Mesothelial cell of epicardium (in vitro differentiated cells): ENCODE results near the gene MRPL24. TPM values are rescaled to one million over a fixed set of nuclear protein-coding genes. Genes with fewer than 3 reads are reported as not detected.

Experiments used
- DNase-seq, 2 experiments: peaks; one replicate each; pipeline ENCODE4 v3.0.0; 2021; ENCODE audit warnings: low spot score in 2 of 2; ENCODE audit not compliant: unreplicated experiment in 2 of 2
- H3K27ac Mint-ChIP-seq: 2 replicates; pipeline ENCODE4 v1.8.0; 2021; ENCODE audit warnings: mixed read lengths
- H3K27me3 Mint-ChIP-seq: 2 replicates; pipeline ENCODE4 v1.8.0; 2021; ENCODE audit warnings: low read depth, mixed read lengths
- H3K36me3 Mint-ChIP-seq: 2 replicates; pipeline ENCODE4 v1.8.0; 2021; ENCODE audit warnings: mixed read lengths
- H3K4me1 Mint-ChIP-seq: 2 replicates; pipeline ENCODE4 v1.8.0; 2021; ENCODE audit warnings: mixed read lengths
- H3K4me3 Mint-ChIP-seq: 2 replicates; pipeline ENCODE4 v1.8.0; 2021; ENCODE audit warnings: mild to moderate bottlenecking, moderate library complexity, mixed read lengths
- H3K9me3 Mint-ChIP-seq: 2 replicates; pipeline ENCODE4 v1.8.0; 2021; ENCODE audit warnings: mixed read lengths
- CTCF ChIP-seq: fragments of 200-600 bp; sonication (generic); IDR thresholded peaks from one replicate; pipeline ENCODE4 v1.5.0; 2021; ENCODE audit warnings: antibody characterized with exemption; ENCODE audit not compliant: unreplicated experiment
- total RNA-seq: library from RNA; stranded (reverse); gene quantifications from 3 replicates; pipeline ENCODE4 v1.2.1, GENCODE V29; 2021

Gene MRPL24
- total RNA-seq, 1 donor from 2014 or later: 35.5 TPM

DNA sequence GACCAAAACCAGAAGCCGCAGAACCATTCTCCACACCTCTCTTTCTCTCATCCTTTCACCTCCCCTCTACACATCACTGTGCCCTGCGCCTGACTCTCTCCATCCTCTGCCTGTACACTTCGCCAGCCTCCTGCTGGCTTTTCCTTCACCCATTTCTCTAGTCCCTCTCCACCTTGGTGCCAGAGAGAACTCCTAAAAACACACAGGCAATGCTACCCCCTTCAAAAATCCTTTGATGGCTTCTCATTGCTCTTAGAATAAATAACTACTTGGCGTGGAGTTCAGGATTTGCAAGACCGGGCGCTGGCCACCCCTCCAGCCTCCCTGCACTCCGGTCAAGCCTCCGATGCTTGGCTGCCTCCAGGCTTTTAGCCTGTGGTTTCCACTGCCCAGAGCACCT, 44.1 kb downstream of the MRPL24 start:
- Mint-ChIP-seq H3K27me3 (no peaks in the 10 kb centered on the region), H3K9me3 (no peaks in the 10 kb centered on the region), H3K4me3 (no peak overlapping the region), H3K4me1 (peaks cover 58% of the 10 kb centered on the region), H3K27ac (peak overlapping the region; percentile 89), H3K36me3 (peaks cover 30% of the 10 kb centered on the region)
- no peak for DNase-seq
- TF ChIP-seq CTCF: no peak

- Mint-ChIP-seq H3K27ac (peak overlapping the region; percentile 94), H3K27me3 (no peaks in the 10 kb centered on the region), H3K36me3 (peaks cover 26% of the 10 kb centered on the region), H3K4me1 (peaks cover 66% of the 10 kb centered on the region), H3K4me3 (peak overlapping the region; percentile 74), H3K9me3 (no peaks in the 10 kb centered on the region)
- DNase-seq: no peak
- TF ChIP-seq CTCF: no peak
Measured at GRCh38 chr1:156694690-156694962, 46.3 kb downstream of the MRPL24 start.

DNA sequence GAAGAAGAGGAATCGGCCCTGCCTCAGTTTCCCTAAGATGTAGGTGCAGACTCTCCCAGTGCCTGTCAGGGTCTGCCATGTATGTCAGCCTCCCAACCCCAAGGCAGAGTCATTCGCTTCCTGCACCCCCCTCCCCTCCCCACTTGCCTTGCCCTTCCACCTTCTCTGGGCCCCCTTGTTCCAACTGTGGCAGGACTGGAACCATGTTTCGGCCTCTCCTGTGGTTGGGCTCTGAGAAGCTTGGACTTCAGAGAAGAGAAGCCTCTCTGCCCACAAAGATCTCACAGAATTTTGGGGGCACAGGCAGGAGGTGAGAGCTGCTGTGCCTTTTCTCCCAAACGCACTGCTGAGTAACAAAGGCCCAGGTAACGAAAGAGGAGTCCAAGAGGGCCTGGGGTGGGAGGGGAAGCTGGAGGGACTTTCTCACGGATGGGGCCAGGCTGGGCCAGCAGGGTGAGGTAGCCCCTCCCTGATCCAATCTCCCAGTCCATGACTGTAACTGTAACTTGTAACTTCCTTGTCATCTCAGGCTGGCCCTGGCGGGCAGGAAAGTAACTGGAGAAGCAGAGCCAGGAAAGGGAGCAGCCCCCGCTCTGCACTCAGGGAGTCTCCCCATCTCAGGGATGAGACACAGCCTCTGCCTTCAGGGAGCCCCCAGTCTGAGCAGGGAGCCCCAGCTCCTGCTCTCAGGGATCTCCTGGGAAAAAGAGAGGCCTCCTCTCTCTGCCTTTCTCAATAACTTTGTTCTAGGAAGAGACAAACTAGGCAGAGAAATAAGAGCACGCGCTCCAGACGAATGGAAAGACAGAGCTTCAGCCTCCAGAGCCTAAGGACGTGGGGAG, 46.8 kb downstream of the MRPL24 start:
- H3K27me3 Mint-ChIP-seq: no peaks in the 10 kb centered on the region
- no peaks in the 10 kb centered on the region for H3K9me3 Mint-ChIP-seq
- no peak for TF ChIP-seq CTCF
- H3K27ac Mint-ChIP-seq: peak overlapping the region; percentile 94
- DNase-seq: no peak
- peak overlapping the region; percentile 74 for H3K4me3 Mint-ChIP-seq
- peaks cover 24% of the 10 kb centered on the region for H3K36me3 Mint-ChIP-seq
- peaks cover 70% of the 10 kb centered on the region for H3K4me1 Mint-ChIP-seq

- Mint-ChIP-seq H3K4me1 (peaks cover 69% of the 10 kb centered on the region), H3K36me3 (peaks cover 20% of the 10 kb centered on the region), H3K4me3 (peak overlapping the region; percentile 74), H3K27ac (peak overlapping the region; percentile 94), H3K27me3 (no peaks in the 10 kb centered on the region), H3K9me3 (no peaks in the 10 kb centered on the region)
- TF ChIP-seq CTCF: no peak
- peak; percentile 68 to 84 for DNase-seq
Measured at GRCh38 chr1:156692925-156693847, 47.7 kb downstream of the MRPL24 start.

DNA sequence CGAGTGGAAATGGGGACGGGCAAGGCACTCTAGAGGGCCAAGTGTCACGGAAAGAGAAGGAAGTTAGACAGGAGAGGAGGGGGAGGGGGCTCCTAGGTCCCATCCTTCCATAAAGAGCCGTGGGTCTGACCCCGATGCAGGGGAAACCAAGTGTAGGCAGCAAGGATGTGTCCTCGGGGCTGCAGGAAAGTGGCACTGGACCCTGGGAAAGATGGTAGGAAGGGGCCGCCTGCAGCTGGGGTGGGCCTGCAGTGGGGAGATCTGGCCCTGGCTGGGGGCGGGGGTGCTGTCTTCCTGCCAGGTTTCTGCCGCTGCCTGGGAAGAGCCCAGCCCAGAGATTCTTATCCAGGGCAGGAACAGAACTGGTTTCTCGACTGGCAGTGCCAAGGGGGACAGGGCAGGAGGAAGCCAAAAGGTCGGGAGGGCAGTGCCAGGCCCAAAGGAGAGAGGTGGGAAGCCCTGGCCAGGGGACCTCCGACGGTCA, 48.4 kb downstream of the MRPL24 start:
- peaks cover 13% of the 10 kb centered on the region for H3K36me3 Mint-ChIP-seq
- H3K4me3 Mint-ChIP-seq: peak overlapping the region; percentile 74
- no peak for TF ChIP-seq CTCF
- H3K4me1 Mint-ChIP-seq: peaks cover 69% of the 10 kb centered on the region
- peak in 1 of 2 experiments; percentile 67 for DNase-seq
- no peaks in the 10 kb centered on the region for H3K27me3 Mint-ChIP-seq
- no peaks in the 10 kb centered on the region for H3K9me3 Mint-ChIP-seq
- peak overlapping the region; percentile 94 for H3K27ac Mint-ChIP-seq
